ENCODE results near the gene INSYN1. TPM values are rescaled to one million over a fixed set of nuclear protein-coding genes. Genes with fewer than 3 reads are reported as not detected.

The INSYN1 gene
- total and polyA plus RNA-seq, 9 of the 15 experiments (the other 6 are each of a cell fraction or from before 2014, with no cell fraction given), result not detected

GRCh38 chr15:73711526-73711925 lies 41.6 kb downstream of the INSYN1 start (continued):
- no peak for TF ChIP-seq ZBTB17 (CRISPR knock-in tag; IDR thresholded peaks at IDR 0.05)
- no peak for TF ChIP-seq E2F5 (CRISPR knock-in tag; IDR thresholded peaks at IDR 0.05)
- TF ChIP-seq, protein P1, sequence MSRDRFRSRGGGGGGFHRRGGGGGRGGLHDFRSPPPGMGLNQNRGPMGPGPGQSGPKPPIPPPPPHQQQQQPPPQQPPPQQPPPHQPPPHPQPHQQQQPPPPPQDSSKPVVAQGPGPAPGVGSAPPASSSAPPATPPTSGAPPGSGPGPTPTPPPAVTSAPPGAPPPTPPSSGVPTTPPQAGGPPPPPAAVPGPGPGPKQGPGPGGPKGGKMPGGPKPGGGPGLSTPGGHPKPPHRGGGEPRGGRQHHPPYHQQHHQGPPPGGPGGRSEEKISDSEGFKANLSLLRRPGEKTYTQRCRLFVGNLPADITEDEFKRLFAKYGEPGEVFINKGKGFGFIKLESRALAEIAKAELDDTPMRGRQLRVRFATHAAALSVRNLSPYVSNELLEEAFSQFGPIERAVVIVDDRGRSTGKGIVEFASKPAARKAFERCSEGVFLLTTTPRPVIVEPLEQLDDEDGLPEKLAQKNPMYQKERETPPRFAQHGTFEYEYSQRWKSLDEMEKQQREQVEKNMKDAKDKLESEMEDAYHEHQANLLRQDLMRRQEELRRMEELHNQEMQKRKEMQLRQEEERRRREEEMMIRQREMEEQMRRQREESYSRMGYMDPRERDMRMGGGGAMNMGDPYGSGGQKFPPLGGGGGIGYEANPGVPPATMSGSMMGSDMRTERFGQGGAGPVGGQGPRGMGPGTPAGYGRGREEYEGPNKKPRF (IDR thresholded peaks at IDR 0.05; ENCODE audit: low read depth, low read length), result no peak
- no peak for TF ChIP-seq ZNF347 (CRISPR knock-in tag; IDR thresholded peaks at IDR 0.05; ENCODE audit: low read depth)
- no peak for TF ChIP-seq ZC3H4 (CRISPR knock-in tag; IDR thresholded peaks at IDR 0.05; ENCODE audit: borderline replicate concordance)

GRCh38 chr15:73710321-73710720 lies 42.8 kb downstream of the INSYN1 start:
- in situ Hi-C loops (cut with MboI), result no loop called here
- Histone ChIP-seq H3K9me1 (ENCODE audit: control insufficient read depth, insufficient read depth, low read length) (no peaks in the 10 kb centered on the region), H3K4me2 (ENCODE audit: insufficient read depth, low read length) (no peak overlapping the region), H3K9ac (ENCODE audit: insufficient read depth in 1 of 2, low read depth in 2 of 2, low read length in 2 of 2) (no peak overlapping the region), H2AFZ (ENCODE audit: low read depth, low read length) (no peak overlapping the region), H3K27ac (ENCODE audit: extremely low read depth, low read depth, low read length) (no peak overlapping the region), H3K36me3 (ENCODE audit: control insufficient read depth, insufficient read depth, low read length) (no peaks in the 10 kb centered on the region), H3K9me3 (replicated peaks; ENCODE audit: control insufficient read depth, insufficient read depth, low read depth, low read length) (no peaks in the 10 kb centered on the region), H3K4me1 (replicated peaks in 1 of 2; ENCODE audit: control insufficient read depth in 2 of 2, insufficient read depth in 2 of 2, low read length in 2 of 2) (no peaks in the 10 kb centered on the region), H3K27me3 (ENCODE audit: control insufficient read depth in 2 of 2, insufficient read depth in 2 of 2, low read length in 2 of 2) (no peaks in the 10 kb centered on the region; a peak in 1 of 5 replicates), H3K79me2 (ENCODE audit: control insufficient read depth, insufficient read depth, low read length) (no peaks in the 10 kb centered on the region), H3K4me3 (no peak overlapping the region), H4K20me1 (replicated peaks; ENCODE audit: control insufficient read depth, insufficient read depth, low read length) (peaks cover 4% of the 10 kb centered on the region)
- no peak for ATAC-seq
- no peak for FAIRE-seq
- DNase-seq (ENCODE audit: extremely low read depth in 1 of 4, low spot score in 3 of 4), result no peak
- intact Hi-C loops (cut with micrococcal nuclease), result loop anchor here (5.0 kb wide), 1 partner anchor 197 kb away; no protein-coding TSS in a partner anchor
- POLR2A ChIA-PET, result no interaction called here
- BruUV-seq (replicated peaks), result no TSS peak
- 3% methylated on average over 5 of the region's 5 CpGs for WGBS (ENCODE audit: insufficient coverage, low coverage, missing lambda C conversion rate)
- CTCF ChIA-PET (ENCODE audit: low intra/inter-chr PET ratio), result no interaction called here
- TF ChIP-seq TRIM25 (IDR thresholded peaks at IDR 0.05; ENCODE audit: borderline replicate concordance) (no peak), JUN (IDR thresholded peaks at IDR 0.05; ENCODE audit: borderline replicate concordance, low read depth, low read length) (no peak), JUN (CRISPR knock-in tag; IDR thresholded peaks at IDR 0.05; ENCODE audit: borderline replicate concordance) (no peak), ZBTB26 (CRISPR knock-in tag; IDR thresholded peaks at IDR 0.05) (no peak), RNF219 (CRISPR knock-in tag; IDR thresholded peaks at IDR 0.05) (no peak), ZEB2 (IDR thresholded peaks at IDR 0.05) (no peak)

Data from K562 (cell line).